HG03039 (cell line): ENCODE measurements around the gene SPATA19.

Source experiments
- ATAC-seq: cut with Tn5 transposase; IDR thresholded peaks from one replicate; pipeline ENCODE4 v1.9.1; 2021; ENCODE audit warnings: mild to moderate bottlenecking, moderate library complexity; ENCODE audit not compliant: unreplicated experiment

Gene SPATA19

GRCh38 chr11:133835593-133836548 lies 9.4 kb downstream of the SPATA19 start:
- no peak for ATAC-seq

DNA sequence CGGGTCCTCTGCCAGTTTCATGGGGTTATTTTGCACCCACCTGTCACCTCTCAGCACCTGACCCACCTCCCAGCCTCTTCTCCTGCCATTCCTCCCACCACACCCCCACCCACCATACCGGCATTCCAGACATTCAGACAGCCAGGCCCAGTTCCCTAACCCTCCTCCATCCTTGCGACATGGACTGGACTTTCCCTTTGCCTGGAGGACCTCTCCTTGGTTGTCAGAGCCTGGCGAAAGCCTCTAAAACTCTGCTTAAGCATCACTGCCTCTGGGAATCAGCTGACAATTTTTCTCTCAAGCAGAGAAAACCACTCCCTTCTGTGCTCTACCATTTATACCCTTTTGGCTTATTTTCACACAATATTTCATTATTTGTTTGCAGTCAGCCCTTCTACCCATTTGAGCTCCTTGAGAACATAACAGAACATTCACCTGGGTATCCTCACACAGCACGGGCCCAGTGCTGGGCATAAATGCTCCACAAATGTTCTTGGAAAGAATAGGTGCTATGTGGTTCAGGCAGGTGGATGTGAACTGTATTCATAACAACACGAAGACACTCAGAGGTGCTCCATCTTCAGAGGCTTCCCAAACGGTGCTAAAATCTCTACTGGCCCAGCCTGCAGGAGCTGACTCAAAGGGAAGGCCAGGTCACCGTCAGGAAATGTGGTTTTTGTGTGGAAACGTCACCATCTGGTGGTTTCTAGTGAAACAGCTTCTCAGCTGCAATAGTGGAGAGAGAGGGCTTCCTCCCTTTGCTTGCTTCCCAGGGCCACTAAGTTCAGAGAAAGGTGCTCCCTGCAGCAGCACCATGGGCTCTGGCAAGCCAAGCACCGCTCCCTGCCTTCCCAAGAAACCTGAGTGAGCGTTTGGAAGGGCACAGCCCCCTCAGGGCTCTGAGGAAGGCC lies 10.4 kb downstream of the SPATA19 start:
- ATAC-seq: peak; percentile 77

GRCh38 chr11:133833898-133834681 lies 11.2 kb downstream of the SPATA19 start:
- no peak for ATAC-seq

GRCh38 chr11:133832991-133833897 lies 12.1 kb downstream of the SPATA19 start:
- ATAC-seq: no peak

GRCh38 chr11:133832096-133832990 lies 13.0 kb downstream of the SPATA19 start:
- ATAC-seq: no peak

DNA sequence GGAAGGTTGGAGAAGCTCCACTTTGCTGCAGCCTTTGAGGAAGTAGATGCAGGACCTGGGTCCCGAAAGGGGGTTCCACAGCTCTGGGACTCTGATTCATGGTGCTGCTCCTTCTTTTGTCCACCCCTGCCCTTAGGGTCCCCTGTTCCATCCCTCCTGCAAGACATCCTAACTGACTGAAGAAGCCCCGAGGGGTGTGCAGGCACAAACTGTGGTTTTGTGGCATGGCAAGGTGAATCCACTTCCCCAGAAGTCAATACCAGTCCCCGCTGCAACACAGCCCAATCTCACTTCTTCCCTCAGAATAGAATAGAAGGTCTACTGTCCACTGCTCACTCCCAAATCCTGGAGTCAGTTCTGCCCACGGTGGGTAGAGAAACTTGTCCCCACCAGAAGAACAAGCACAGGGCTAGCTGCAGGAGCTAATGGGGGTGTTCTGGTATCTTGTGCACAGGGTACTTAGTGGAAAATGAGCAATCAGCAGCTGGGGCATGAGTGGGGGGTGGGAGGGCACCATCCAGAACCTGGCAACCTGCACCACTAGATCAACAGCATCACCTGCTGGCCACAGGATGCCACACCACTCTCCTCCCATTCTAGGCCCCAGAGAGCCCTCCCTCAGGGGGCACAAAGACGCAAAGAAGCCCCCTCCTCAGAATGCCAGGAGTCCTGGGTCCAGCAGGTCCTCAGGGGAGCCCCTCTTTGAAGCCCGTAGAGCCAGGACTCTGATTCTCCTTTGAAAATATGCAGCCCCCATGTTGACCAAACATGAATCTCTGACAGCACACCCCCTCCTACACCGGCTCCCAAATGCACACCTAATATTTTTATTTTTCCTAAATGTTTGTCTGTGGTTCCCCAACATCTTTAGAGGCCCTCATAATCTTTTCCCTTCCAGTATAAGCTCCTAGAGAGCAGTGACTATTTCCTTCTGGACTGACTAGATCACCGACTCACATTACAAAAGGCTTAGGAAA lies 14.1 kb downstream of the SPATA19 start:
- ATAC-seq: no peak

GRCh38 chr11:133829566-133829965 lies 15.7 kb downstream of the SPATA19 start:
- ATAC-seq: no peak

- ATAC-seq: no peak
These were observed 16.4 kb downstream of the SPATA19 start for GRCh38 chr11:133828871-133829270.

DNA sequence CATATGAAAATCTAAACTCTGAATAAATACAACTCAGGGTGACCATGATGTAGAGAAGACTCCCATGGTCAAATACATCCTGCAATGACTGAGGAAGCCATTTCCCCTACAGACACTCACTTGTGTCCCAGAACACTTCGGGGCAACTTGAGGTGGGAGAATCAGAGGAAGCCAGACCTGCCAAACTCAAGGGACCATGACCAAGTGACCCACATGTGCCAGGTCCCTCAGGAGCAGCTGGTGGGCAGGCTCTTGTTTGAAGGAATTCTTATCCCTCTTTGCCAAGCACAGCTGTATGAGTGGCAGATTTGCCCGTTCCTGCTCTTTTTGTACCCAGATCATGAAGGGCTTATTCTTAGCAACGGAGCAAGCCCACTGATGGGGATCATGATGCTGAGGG lies 17.8 kb downstream of the SPATA19 start:
- no peak for ATAC-seq

DNA sequence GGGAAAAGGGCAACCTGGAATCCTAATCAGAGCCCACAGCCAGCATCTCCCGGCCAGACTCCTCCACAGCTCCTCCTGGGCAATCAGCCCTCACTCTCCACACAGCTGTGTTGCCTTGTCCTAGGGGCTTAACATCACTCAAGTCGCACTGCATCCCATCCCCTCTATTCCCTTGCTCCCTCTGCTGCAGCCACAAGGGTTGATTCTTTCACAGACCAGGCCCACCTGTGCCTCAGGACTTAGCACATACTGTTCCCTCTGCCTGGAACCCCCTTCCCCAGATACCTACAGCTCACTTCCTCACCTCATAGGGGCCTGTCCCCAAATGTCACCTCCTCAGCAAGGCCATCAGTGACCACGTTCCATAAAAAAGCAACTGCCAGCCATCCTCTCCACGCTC lies 18.4 kb downstream of the SPATA19 start:
- ATAC-seq: no peak

DNA sequence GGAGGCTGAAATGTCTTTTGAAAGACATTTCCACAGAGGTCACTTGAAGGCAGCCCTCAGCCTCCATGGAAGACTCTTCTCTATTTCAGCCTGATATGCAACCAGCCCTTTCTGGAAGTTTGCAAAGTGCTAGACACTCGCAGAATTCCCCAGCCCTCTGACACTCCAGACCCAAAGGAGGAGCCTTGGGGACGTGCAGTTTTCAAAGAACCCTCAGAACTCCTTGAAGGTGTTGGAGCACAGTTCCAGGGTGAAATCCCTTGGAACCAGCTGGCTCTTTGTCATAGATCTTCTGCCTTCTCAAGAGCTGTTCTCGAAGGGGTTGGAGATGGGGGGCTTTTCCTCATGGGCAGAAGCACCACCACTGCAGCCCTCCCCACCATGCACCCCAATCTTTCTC lies 19.6 kb downstream of the SPATA19 start:
- no peak for ATAC-seq

DNA sequence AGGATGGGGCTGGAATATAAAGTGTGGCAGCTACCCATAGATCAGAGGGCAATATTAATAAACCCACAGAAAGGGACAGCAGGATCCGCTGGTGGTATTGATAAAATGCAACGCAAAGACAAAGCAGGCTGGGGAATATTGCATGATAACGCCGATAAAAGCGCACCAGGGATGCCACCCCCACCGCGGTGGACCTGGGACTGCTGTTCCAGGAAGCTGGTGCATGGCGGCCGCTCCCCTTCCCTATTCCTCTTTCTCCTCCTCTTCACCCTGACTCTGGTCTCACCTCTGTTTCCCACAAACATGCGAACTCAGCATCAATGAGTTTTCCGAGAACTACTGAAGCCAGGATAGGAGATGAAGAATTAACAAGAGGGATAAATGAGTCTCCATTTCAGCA lies 20.2 kb downstream of the SPATA19 start:
- ATAC-seq: no peak

DNA sequence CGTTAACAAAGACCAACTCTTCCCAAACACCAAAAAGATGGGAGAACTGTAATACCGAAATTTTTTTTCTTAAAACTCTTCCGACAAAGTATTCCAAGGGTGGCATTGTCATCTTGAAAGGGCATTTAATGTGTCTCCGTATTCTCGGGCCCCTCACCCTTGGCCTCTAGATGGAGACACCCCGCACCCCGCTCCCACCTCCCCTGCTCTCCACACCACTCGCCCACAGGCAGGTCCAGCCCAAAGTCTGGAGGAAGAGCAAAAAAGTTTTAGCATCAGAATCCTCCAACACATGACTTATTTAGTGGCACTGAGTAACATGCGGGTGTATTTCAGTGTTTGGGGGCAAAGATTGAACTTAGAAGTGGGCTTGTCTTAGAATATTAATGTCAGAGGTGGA lies 20.7 kb downstream of the SPATA19 start:
- no peak for ATAC-seq

- no peak for ATAC-seq
These were observed 21.7 kb downstream of the SPATA19 start for GRCh38 chr11:133823614-133824013.

GRCh38 chr11:133823211-133823610 lies 22.1 kb downstream of the SPATA19 start:
- ATAC-seq: no peak

- peak; percentile 68 for ATAC-seq
These were observed 23.5 kb downstream of the SPATA19 start for GRCh38 chr11:133821776-133822175.

- no peak for ATAC-seq
These were observed 25.5 kb downstream of the SPATA19 start for GRCh38 chr11:133819746-133820315.
